GM10266 (cell line): Measurements from ENCODE around the gene CD79A.
A peak's percentile ranks its signal among the peaks of the same experiment; 100 is the strongest.
"Not testable (repeated sequence)": the region's sequence is repeated elsewhere in the genome, so short reads cannot be mapped to it uniquely, and the experiment has no call there.

Experiments used
- DNase-seq: peaks from one replicate; pipeline ENCODE4 v3.0.0; 2012; ENCODE audit errors: extremely low spot score
- CTCF ChIP-seq: IDR thresholded peaks from 2 replicates; pipeline ENCODE4 v1.5.1; 2012; ENCODE audit warnings: mild to moderate bottlenecking, low read depth; ENCODE audit not compliant: control insufficient read depth, insufficient read depth; ENCODE audit errors: missing control alignments

CD79A gene

DNA sequence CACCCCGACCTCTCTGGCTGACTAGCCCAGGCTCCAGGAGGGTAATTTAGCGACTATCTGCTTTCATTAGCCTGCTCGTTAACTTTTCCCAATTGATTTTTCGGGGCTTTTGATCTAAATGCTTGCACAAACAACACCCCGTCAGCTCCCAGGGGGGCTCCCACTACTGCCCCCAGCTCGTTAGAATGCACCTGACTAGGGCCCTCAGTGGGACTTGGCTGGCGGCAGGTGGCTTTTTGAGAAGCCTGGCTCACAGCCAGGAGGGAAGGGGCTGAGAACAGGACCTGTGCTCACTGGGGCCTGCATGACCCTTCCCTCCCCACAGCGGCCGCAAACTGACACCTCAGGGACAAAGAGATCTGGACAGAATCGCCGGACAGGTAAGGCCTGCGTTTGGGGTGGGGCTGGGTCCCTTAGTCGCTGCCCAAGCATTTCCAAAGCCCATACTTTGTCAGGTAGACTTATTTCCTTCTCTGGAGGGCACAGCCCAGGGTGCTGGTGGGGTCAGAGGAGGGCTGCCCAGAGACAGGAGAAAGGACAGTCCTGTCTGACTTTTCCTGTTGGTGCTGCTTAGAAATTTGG lies 7.6 kb upstream of the CD79A start:
- no peak for TF ChIP-seq CTCF

GRCh38 chr19:41870401-41870873 lies 6.6 kb upstream of the CD79A start:
- no peak for TF ChIP-seq CTCF
- DNase-seq: no peak

More for the DNA sequence above, 7.6 kb upstream of the CD79A start:
- DNase-seq: no peak

- peak; percentile 78 for DNase-seq
- TF ChIP-seq CTCF: no peak
These were observed 5.3 kb upstream of the CD79A start for GRCh38 chr19:41871573-41872383.

- DNase-seq: no peak
- TF ChIP-seq CTCF: no peak
These were observed 4.7 kb upstream of the CD79A start for GRCh38 chr19:41872384-41872774.

DNA sequence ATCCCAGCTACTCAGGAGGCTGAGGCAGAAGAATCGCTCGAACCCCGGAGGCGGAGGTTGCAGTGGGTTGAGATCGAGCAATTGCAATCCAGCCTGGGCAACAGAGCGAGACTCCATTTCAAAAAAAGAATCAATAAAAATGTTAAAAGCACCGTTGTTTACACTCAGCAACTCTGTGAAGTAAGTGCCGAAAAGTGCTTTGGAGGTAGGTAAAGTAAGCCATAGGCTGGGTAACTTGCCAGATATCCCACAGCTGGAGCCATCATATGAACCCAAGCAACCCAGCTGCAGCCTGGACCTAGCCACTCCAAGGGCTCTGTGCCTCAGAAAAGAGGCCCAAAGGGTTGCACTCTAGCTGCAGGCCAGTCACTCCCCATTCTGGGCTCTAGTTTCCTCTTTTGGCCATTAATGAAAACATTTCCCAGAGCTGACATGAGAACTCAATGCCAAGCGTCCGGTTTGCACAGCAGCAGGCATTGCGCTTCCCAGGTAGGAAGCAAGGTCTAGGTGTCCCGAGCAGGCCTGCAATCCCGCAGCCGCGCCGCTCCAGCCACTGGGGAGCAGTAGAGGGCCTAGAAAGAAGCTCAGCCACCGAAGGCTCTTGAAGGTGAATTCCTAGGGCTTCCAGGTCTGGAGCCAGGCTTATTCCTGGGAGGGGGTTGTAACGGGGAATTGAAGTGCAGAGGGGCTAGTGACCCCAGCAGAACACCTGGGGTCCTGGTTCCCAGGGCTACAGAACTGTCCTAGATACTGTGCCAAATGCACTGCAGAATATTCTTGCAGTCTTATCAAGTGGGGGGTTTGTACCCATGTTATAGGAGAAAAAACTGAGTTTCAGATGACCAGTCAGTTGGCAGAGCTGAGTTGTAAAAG lies 4.1 kb upstream of the CD79A start:
- TF ChIP-seq CTCF: peak; percentile 92
- DNase-seq: no peak

GRCh38 chr19:41875973-41876372 lies 1.1 kb upstream of the CD79A start:
- DNase-seq: not testable (repeated sequence)
